ENCODE measurements around the gene DOCK7.

The DOCK7 gene

GRCh38 chr1:62424411-62424810 is 263.8 kb downstream of the DOCK7 start:
- TF ChIP-seq EZH2phosphoT487 (IDR thresholded peaks at IDR 0.05; ENCODE audit: low read length) = no peak
- no peak for TF ChIP-seq CTCF (IDR thresholded peaks at IDR 0.05; ENCODE audit: low read length)
- TF ChIP-seq EZH2 (optimal IDR thresholded peaks at IDR 0.05; ENCODE audit: low read depth, low read length) = no peak
- Histone ChIP-seq H3K27me3 (replicated peaks; ENCODE audit: insufficient read depth, low read length) (no peaks in the 10 kb centered on the region), H3K4me3 (ENCODE audit: low read length) (no peak overlapping the region), H3K9me2 (replicated peaks; ENCODE audit: insufficient read depth, low read length) (no peaks in the 10 kb centered on the region), H3K79me2 (ENCODE audit: low read length) (no peaks in the 10 kb centered on the region), H2AFZ (ENCODE audit: low read length) (no peak overlapping the region), H3K4me2 (ENCODE audit: low read depth, low read length) (no peak overlapping the region), H3K27ac (ENCODE audit: low read length) (no peak overlapping the region), H3K9me3 (replicated peaks; ENCODE audit: insufficient read depth, low read length) (no peaks in the 10 kb centered on the region), H3K9ac (ENCODE audit: low read length) (no peak overlapping the region), H3K4me1 (ENCODE audit: low read length) (no peaks in the 10 kb centered on the region), H3F3A (ENCODE audit: insufficient read depth, low read length) (no peaks in the 10 kb centered on the region), H3K36me3 (replicated peaks; ENCODE audit: insufficient read depth, low read length) (no peaks in the 10 kb centered on the region), H4K20me1 (ENCODE audit: insufficient read depth, low read length) (no peaks in the 10 kb centered on the region)
- no peak for DNase-seq

- no peaks in the 10 kb centered on the region for H3K27me3 ChIP-seq (replicated peaks; ENCODE audit: insufficient read depth, low read length)
- no peak for TF ChIP-seq CTCF (IDR thresholded peaks at IDR 0.05; ENCODE audit: low read length)
- no peak for TF ChIP-seq EZH2phosphoT487 (IDR thresholded peaks at IDR 0.05; ENCODE audit: low read length)
- TF ChIP-seq EZH2 (optimal IDR thresholded peaks at IDR 0.05; ENCODE audit: low read depth, low read length) = no peak
- H3K36me3 ChIP-seq (replicated peaks; ENCODE audit: insufficient read depth, low read length) = no peaks in the 10 kb centered on the region
- no peaks in the 10 kb centered on the region for H3F3A ChIP-seq (ENCODE audit: insufficient read depth, low read length)
- H2AFZ ChIP-seq (ENCODE audit: low read length) = no peak overlapping the region
- H3K9ac ChIP-seq (ENCODE audit: low read length) = no peak overlapping the region
- no peaks in the 10 kb centered on the region for H3K4me1 ChIP-seq (ENCODE audit: low read length)
- H3K4me2 ChIP-seq (ENCODE audit: low read depth, low read length) = no peak overlapping the region
- no peaks in the 10 kb centered on the region for H3K79me2 ChIP-seq (ENCODE audit: low read length)
- H3K27ac ChIP-seq (ENCODE audit: low read length) = no peak overlapping the region
- no peaks in the 10 kb centered on the region for H3K9me3 ChIP-seq (replicated peaks; ENCODE audit: insufficient read depth, low read length)
- H3K4me3 ChIP-seq (ENCODE audit: low read length) = no peak overlapping the region
- H4K20me1 ChIP-seq (ENCODE audit: insufficient read depth, low read length) = no peaks in the 10 kb centered on the region
- DNase-seq = no peak
- no peaks in the 10 kb centered on the region for H3K9me2 ChIP-seq (replicated peaks; ENCODE audit: insufficient read depth, low read length)
These were observed 264.5 kb downstream of the DOCK7 start for GRCh38 chr1:62423580-62424242.

GRCh38 chr1:62420214-62420613 is 268.0 kb downstream of the DOCK7 start:
- H3K27ac ChIP-seq (ENCODE audit: low read length) = no peak overlapping the region
- H4K20me1 ChIP-seq (ENCODE audit: insufficient read depth, low read length) = no peaks in the 10 kb centered on the region
- H3K4me2 ChIP-seq (ENCODE audit: low read depth, low read length) = no peak overlapping the region
- no peaks in the 10 kb centered on the region for H3K4me1 ChIP-seq (ENCODE audit: low read length)
- no peak for DNase-seq
- H2AFZ ChIP-seq (ENCODE audit: low read length) = no peak overlapping the region
- H3K9ac ChIP-seq (ENCODE audit: low read length) = no peak overlapping the region
- H3F3A ChIP-seq (ENCODE audit: insufficient read depth, low read length) = no peaks in the 10 kb centered on the region
- H3K27me3 ChIP-seq (replicated peaks; ENCODE audit: insufficient read depth, low read length) = no peaks in the 10 kb centered on the region
- no peaks in the 10 kb centered on the region for H3K9me2 ChIP-seq (replicated peaks; ENCODE audit: insufficient read depth, low read length)
- no peaks in the 10 kb centered on the region for H3K9me3 ChIP-seq (replicated peaks; ENCODE audit: insufficient read depth, low read length)
- TF ChIP-seq EZH2 (optimal IDR thresholded peaks at IDR 0.05; ENCODE audit: low read depth, low read length) (no peak), CTCF (IDR thresholded peaks at IDR 0.05; ENCODE audit: low read length) (no peak), EZH2phosphoT487 (IDR thresholded peaks at IDR 0.05; ENCODE audit: low read length) (no peak)
- H3K36me3 ChIP-seq (replicated peaks; ENCODE audit: insufficient read depth, low read length) = no peaks in the 10 kb centered on the region
- H3K4me3 ChIP-seq (ENCODE audit: low read length) = no peak overlapping the region
- no peaks in the 10 kb centered on the region for H3K79me2 ChIP-seq (ENCODE audit: low read length)
